ENCODE data around the gene UCP3. TPM values are rescaled to one million over a fixed set of nuclear protein-coding genes. Genes with fewer than 3 reads are reported as not detected.

The UCP3 gene
- total RNA-seq, 2 experiments from 2014 or later = 2.4 to 3.2 TPM

DNA sequence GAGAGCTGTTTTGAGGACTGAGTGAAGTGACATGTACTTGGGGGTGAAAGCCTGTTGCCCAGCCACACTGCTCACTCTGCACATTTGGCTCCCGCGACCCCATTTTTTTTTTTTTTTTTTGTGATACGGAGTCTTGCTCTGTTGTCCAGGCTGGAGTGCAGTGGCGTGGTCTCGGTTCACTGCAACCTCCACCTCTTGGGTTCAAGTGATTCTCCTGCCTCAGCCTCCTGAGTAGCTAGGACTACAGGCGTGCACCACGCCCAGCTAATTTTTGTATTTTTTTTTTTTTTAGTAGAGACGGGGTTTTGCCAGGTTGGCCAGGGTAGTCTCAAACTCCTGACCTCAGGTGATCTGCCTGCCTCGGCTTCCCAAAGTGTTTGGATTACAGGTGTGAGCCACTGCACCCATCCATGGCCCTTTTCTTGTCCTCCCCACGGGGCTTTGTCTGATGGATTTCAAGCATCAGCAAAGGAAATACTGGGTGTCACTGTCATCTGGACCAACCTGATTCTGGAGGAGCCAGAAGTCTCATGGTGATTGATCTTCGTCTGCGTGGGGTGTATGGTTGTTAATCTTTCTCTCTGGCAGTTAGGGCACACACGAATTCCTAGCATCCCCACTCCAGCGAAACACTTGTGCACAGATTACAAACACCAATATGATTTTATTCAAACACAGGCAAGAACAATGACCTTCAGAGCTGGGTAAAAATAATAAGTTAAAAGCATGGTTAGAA is 3.4 kb upstream of the UCP3 start:
- TF ChIP-seq, protein P1, sequence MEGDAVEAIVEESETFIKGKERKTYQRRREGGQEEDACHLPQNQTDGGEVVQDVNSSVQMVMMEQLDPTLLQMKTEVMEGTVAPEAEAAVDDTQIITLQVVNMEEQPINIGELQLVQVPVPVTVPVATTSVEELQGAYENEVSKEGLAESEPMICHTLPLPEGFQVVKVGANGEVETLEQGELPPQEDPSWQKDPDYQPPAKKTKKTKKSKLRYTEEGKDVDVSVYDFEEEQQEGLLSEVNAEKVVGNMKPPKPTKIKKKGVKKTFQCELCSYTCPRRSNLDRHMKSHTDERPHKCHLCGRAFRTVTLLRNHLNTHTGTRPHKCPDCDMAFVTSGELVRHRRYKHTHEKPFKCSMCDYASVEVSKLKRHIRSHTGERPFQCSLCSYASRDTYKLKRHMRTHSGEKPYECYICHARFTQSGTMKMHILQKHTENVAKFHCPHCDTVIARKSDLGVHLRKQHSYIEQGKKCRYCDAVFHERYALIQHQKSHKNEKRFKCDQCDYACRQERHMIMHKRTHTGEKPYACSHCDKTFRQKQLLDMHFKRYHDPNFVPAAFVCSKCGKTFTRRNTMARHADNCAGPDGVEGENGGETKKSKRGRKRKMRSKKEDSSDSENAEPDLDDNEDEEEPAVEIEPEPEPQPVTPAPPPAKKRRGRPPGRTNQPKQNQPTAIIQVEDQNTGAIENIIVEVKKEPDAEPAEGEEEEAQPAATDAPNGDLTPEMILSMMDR (conservative IDR thresholded peaks at IDR 0.05; ENCODE audit: low read length) = no peak
- no peak for TF ChIP-seq EZH2phosphoT487 (IDR thresholded peaks at IDR 0.05; ENCODE audit: borderline replicate concordance, low read depth, low read length)
- Histone ChIP-seq H4K20me1 (ENCODE audit: insufficient read depth, low read length) (no peaks in the 10 kb centered on the region), H3K4me2 (ENCODE audit: low read length) (no peak overlapping the region), H3K4me3 (ENCODE audit: low read depth, low read length, poor library complexity, severe bottlenecking) (no peak overlapping the region), H3K9me2 (ENCODE audit: insufficient read depth, low read length) (no peaks in the 10 kb centered on the region), H3K9me3 (ENCODE audit: low read length) (no peaks in the 10 kb centered on the region), H2AFZ (ENCODE audit: low read length) (no peak overlapping the region), H3K4me1 (ENCODE audit: insufficient read depth, low read length, poor library complexity, severe bottlenecking) (peaks cover 37% of the 10 kb centered on the region), H3K79me2 (ENCODE audit: insufficient read depth, low read depth, low read length) (no peaks in the 10 kb centered on the region), H3K36me3 (ENCODE audit: insufficient read depth, low read length) (no peaks in the 10 kb centered on the region), H3K27ac (ENCODE audit: low read depth, low read length, poor library complexity, severe bottlenecking) (no peak overlapping the region)
- CTCF ChIA-PET (ENCODE audit: unreplicated experiment) = no interaction called here
- intact Hi-C loops (cut with micrococcal nuclease; ENCODE audit: unreplicated experiment) = no loop called here
- no peak for DNase-seq (ENCODE audit: low spot score)
- no TSS peak for BruUV-seq (replicated peaks)
- POLR2A ChIA-PET = interaction anchor here (0.7 to 1.4 kb wide), 4 partner anchors 10 to 1129 kb away, joined by 3 to 5 read pairs (median 4); no protein-coding TSS in a partner anchor

DNA sequence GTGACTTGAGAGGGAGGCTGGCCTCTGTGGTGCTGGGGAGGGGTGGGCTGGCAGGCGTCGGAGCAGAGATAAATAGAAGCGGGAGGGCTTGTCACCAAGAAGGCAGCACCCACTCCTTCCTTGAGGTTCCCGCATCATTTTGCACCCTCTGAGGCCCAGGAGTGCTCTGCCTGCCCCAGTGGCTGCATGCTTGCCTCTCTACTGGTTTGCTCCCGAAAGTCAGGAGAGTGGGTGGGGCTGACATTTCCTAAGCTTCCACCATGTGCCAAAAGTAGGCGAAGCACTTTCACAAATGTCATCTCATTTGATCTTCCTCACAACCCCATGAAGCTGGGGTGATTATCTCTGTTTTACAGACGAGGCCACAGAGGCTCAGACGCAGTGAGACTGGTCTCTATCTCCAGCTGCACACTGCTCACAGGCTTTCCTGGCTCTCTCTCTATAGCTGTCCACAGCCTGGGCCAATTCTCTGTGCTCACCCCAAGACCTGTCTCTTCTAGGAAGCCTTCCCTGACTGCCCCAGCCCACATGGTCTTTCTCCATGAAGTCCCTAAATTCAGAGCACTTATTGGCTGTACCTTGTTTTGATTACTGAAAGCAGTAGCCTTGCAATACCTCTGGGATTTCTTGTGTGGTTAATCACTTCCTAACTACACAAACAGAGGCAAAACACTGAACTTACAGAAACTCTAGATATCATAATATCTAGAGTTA is 2.6 kb upstream of the UCP3 start:
- Histone ChIP-seq H3K9me3 (ENCODE audit: low read length) (no peaks in the 10 kb centered on the region), H3K9me2 (ENCODE audit: insufficient read depth, low read length) (no peaks in the 10 kb centered on the region), H3K4me2 (ENCODE audit: low read length) (no peak overlapping the region), H3K27ac (ENCODE audit: low read depth, low read length, poor library complexity, severe bottlenecking) (no peak overlapping the region), H3K4me1 (ENCODE audit: insufficient read depth, low read length, poor library complexity, severe bottlenecking) (peaks cover 37% of the 10 kb centered on the region), H2AFZ (ENCODE audit: low read length) (no peak overlapping the region), H4K20me1 (ENCODE audit: insufficient read depth, low read length) (no peaks in the 10 kb centered on the region), H3K79me2 (ENCODE audit: insufficient read depth, low read depth, low read length) (no peaks in the 10 kb centered on the region), H3K4me3 (ENCODE audit: low read depth, low read length, poor library complexity, severe bottlenecking) (no peak overlapping the region), H3K36me3 (ENCODE audit: insufficient read depth, low read length) (no peaks in the 10 kb centered on the region)
- no peak for TF ChIP-seq EZH2phosphoT487 (IDR thresholded peaks at IDR 0.05; ENCODE audit: borderline replicate concordance, low read depth, low read length)
- TF ChIP-seq, protein P1 (conservative IDR thresholded peaks at IDR 0.05; ENCODE audit: low read length) = no peak
- ChIA-PET POLR2A (interaction anchor here (0.7 to 1.4 kb wide), 3 partner anchors 9 to 1128 kb away, joined by 3 to 4 read pairs (median 3); no protein-coding TSS in a partner anchor), CTCF (ENCODE audit: unreplicated experiment) (no interaction called here)
- BruUV-seq (replicated peaks) = no TSS peak
- DNase-seq (ENCODE audit: low spot score) = no peak
- intact Hi-C loops (cut with micrococcal nuclease; ENCODE audit: unreplicated experiment) = no loop called here
